ENCODE data around the gene CYP19A1.
A peak's percentile ranks its signal among the peaks of the same experiment; 100 is the strongest.
"Not testable (repeated sequence)": the region's sequence is repeated elsewhere in the genome, so short reads cannot be mapped to it uniquely, and the experiment has no call there.

The CYP19A1 gene

GRCh38 chr15:51289290-51289689, 49.1 kb downstream of the CYP19A1 start:
- DNase-seq = no peak

DNA sequence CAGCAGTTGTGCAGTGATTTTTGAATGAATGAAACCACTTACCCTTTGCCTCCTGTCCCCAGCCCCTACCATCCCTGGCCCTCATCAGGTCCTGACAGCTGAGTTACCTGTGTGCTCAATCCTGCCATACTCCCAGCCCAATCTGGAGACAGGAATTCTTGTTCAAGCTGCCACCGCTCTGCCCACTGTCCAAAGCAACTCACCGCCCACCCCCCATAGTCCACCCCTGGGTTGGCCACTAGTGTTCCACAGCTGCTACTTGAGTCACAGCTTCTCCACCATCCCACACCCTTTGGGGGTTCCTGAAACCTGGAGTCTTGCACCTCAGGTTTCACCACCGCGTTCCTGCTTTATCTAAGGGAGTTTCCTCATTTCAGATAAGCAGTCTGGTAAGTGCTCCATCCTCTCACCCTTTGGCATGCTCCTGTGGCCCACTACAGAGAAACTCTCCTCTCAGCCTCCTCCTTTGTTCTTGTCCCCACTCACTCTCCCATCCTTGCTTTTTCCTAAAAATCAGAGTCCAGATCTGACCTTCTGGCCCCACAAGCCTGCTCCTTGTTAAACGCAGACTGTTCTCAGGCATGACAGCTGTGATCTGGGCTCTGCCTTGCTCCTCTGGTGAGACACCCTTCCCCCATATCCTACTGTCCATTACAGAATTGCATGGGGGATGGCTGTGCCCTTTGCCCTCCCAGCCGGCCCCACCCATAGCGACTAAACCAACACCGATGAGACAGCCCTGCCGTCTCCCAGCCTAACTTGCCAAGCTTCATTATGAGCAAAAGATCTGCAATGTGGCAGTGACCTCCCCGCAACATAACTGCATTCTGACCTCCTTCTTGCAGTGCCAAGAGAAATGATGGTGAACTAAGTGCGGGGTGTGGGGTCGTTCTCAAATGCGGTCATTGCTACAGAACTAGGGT, 50.0 kb downstream of the CYP19A1 start:
- DNase-seq = no peak

GRCh38 chr15:51286816-51287215, 51.6 kb downstream of the CYP19A1 start:
- DNase-seq = no peak

DNA sequence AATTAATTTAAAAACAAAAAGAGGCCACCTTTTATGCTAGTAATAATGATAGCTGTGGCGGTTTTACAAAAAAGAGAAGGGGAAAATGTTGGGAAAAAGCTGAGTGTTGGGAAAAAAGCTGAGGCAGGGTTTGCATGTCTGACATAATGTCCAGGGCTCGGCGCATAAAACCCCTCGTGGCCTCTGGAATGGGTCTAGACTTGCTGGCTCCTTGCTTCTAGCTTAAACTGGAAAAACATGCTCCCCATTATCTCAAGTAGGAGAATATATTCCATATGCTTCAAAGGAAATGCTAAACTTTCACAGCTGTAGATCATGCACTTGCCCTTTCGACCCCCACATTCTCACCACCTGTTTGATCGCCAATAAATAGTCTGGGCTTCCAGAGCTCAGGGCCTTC, 53.0 kb downstream of the CYP19A1 start:
- no peak for DNase-seq

DNA sequence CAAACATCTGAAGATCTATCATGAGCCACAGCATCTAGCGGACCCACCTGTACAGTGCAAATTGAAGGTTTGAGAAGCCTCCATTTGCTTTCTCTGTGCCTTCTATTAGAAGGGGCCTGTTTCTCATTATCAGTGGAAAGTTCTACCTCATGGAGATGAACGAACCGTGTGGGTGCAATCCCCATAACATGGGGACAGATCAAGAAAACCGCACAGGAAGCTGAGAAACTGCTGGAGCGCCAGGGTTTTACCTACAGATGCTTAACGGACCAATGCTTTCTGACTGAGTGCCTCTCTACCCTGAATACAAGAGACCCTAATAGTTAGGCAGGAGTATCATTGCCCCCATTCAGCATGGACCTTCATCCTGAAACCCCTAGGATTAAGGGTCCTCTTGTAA, 53.5 kb downstream of the CYP19A1 start:
- no peak for DNase-seq

DNA sequence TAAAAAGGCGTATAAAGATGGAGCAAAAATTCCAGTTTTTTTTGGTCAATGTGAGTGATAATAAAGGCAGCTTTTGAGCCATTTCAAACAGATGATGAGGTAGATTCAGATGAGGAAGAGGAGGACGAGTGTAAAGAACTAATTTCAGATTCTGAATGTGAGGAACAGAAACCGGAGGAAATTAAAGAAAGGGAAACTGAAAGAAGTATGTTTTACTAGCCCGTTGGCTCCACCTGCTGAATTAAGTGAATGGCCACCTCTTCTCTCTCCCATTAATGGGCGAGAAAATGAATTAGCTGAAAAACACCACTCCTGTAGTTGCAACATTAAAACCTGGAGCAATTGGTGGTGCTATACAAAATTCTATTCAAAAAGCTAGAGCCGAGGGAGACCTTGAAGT, 55.4 kb downstream of the CYP19A1 start:
- no peak for DNase-seq

- DNase-seq = not testable (repeated sequence)
These were observed 56.2 kb downstream of the CYP19A1 start for GRCh38 chr15:51282241-51282640.

DNA sequence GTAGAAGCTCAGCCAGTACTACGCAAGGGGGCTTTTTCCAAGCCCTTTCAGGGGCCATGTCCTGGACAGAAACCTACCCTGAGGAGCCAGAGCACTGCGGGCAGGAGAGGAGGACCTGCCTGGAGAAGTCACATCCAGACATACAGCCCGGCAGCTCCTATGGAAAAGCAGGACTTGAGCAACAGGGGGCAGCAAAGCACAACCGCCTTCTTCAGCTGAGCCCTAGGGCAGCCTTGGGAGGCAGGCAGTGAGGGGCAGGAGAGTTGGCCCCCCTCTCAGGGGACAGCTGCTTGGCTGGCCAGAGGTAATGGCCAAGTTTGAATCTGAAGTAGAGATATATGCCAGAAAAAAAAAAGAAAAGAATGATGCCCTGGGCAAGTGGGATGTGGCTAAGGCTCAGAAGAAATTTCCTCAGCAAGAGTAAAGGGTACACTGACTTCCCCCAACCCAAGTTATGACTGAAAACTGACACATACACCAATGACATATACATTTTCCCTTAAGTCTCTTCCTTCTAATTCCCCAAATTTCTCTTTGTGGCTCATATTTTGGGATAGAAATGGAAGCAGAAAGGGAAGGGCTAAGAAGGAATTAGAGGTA, 56.9 kb downstream of the CYP19A1 start:
- DNase-seq = peak in 11 of 14 donors; percentile 8 to 75 (median 45)

DNA sequence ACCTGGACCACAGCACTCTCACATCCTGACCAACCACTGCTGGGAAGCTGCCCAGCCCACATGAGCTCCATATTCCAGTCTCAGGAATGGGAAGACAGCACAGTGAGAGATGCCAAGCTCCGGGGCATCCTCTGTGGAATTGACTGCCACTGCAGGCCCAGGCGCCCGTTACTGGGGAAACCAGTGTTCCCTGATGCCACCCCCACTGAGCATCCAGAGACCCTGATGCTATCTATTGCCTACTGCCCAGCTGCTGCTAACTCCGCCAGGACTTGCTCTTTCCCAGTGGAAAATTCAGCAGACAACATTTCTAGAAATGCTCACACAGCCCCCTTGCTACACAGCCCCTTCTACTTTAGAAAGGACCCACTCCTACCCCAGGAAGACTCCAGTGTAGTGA, 57.6 kb downstream of the CYP19A1 start:
- no peak for DNase-seq

GRCh38 chr15:51279391-51279790, 59.0 kb downstream of the CYP19A1 start:
- DNase-seq = no peak

GRCh38 chr15:51277101-51277500, 61.3 kb downstream of the CYP19A1 start:
- no peak for DNase-seq

DNA sequence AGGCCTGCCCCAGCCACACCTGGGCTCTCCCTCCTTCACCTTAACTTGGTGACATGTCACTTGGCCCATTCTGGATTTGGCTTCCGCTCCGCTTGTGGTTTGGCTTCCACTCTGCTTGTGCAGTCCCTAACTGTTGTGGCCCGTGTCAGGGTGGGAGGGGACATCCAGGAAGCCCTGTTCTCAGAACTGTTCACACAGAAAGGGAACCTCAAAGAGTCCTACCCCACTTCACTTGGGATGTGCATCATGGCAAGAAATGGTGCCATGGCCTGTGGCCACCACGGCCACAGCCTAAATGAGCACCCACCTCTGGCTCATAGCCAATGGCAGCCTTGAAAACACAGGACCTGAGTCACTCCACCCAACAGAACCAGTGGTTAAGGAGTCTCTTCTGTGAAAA, 63.4 kb downstream of the CYP19A1 start:
- DNase-seq = no peak

GRCh38 chr15:51270706-51271105, 67.7 kb downstream of the CYP19A1 start:
- peak in 8 of 14 donors; percentile 5 to 71 (median 21) for DNase-seq

DNA sequence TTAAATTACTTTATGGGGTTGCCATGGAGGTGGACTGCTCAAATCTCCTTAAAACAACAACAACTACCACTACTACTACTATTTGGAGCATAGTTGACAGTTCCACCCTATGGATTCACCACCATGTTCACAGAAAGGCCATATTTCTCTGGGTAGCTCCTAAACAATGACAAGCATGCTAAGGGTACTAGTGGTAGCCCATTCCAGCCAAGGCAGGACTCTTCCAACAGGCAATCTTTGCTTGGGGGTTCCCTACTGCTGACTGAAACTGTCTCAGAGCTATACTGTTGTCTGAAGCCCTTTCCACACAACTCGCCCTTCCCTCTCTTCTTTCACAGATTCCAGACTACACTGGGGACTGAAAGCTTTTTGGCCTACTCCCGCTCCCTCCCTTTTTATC, 68.9 kb downstream of the CYP19A1 start:
- no peak for DNase-seq

GRCh38 chr15:51267703-51268083, 70.7 kb downstream of the CYP19A1 start:
- peak in 1 of 14 donors; percentile 8 for DNase-seq

DNA sequence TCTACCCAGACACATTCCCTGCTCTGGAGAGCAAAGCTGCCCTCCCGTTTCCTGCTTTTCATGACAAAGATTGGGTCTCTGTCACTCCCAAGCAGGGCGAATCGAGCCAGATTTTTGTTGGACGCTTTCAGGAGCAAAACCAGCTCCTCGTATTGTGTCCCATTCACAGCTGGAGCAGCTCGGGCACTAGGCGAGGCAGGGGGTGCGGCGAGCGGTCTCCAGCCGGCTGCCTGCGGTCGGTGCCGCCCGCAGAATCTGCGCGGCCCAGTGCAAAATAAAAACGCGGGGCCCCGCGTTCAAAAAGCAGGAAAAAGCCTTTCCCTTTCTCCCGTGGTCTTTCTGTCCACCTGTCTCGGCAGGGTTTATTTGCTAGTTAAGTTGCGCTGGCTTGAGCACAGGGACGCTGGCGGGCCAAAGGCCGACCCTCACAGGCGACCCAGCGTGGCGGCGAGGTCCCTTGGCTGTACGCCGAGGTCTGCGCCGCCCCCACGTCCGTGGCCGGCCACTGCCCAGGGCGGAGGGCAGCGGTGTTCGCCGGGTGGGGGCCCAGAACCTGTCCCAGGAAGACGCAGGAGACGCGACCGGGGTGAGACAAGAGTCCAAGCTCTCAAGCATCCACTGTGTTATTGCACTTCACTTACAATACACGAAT, 71.2 kb downstream of the CYP19A1 start:
- peak in 3 of 14 donors; percentile 8 to 43 (median 25) for DNase-seq

- peak in 3 of 14 donors; percentile 25 to 45 (median 41) for DNase-seq
These were observed 71.7 kb downstream of the CYP19A1 start for GRCh38 chr15:51266656-51267050.

GRCh38 chr15:51265037-51265555, 73.3 kb downstream of the CYP19A1 start:
- no peak for DNase-seq

- DNase-seq = no peak
These were observed 74.7 kb downstream of the CYP19A1 start for GRCh38 chr15:51263726-51264125.

- no peak for DNase-seq
These were observed 75.3 kb downstream of the CYP19A1 start for GRCh38 chr15:51263116-51263515.

- DNase-seq = no peak
These were observed 75.9 kb downstream of the CYP19A1 start for GRCh38 chr15:51262463-51262862.

DNA sequence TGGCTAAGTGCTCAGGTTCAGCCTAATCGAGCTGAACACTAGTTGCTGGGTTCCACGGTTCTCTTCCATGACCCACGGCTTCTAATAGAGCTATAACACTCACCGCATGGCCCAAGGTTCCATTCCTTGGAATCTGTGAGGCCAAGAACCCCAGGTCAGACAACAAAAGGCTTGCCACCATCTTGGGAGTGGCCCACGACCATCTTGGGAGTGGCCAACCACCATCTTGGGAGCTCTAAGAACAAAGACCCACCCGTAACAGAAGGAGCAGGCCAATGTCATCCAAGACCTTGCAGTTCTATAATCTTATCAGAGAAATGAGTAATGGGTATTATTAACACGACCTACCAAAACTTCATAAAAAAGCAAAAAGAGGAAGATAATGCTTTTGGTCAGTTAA, 77.3 kb downstream of the CYP19A1 start:
- DNase-seq = not testable (repeated sequence)

- no peak for DNase-seq
These were observed 78.2 kb downstream of the CYP19A1 start for GRCh38 chr15:51260202-51260601.

Measured in C1 segment of cervical spinal cord (tissue), 14 donors.